ENCODE results near the gene BAX. TPM values are rescaled to one million over a fixed set of nuclear protein-coding genes. Genes with fewer than 3 reads are reported as not detected.
A peak's percentile ranks its signal among the peaks of the same experiment; 100 is the strongest.

The BAX gene
- total and polyA plus RNA-seq, 9 of the 15 experiments (the other 6 are each of a cell fraction or from before 2014, with no cell fraction given), result 3.2 to 95.4 (median 44.5) TPM

GRCh38 chr19:48993175-48994034 lies 38.7 kb downstream of the BAX start, which contains the start of the genes GYS1 and RUVBL2 (continued):
- TF ChIP-seq ZBTB34 (CRISPR knock-in tag; IDR thresholded peaks at IDR 0.05), result no peak
- peak; percentile 36 to 46 for TF ChIP-seq RAD21 (CRISPR knock-in tag; conservative IDR thresholded peaks at IDR 0.05 in 1 of 2, IDR thresholded peaks at IDR 0.05 in 1 of 2)
- TF ChIP-seq SRF (CRISPR knock-in tag; IDR thresholded peaks at IDR 0.05), result no peak
- no peak for TF ChIP-seq TFE3 (CRISPR knock-in tag; IDR thresholded peaks at IDR 0.05)
- no peak for TF ChIP-seq POU5F1 (IDR thresholded peaks at IDR 0.05; ENCODE audit: borderline replicate concordance, low read depth, low read length, partially characterized antibody)
- peak; percentile 89 for TF ChIP-seq FOS (IDR thresholded peaks at IDR 0.05; ENCODE audit: extremely low read depth, insufficient read length)
- no peak for TF ChIP-seq FOSL1 (tag; conservative IDR thresholded peaks at IDR 0.05)
- no peak for TF ChIP-seq MGA (IDR thresholded peaks at IDR 0.05)
- peak; percentile 92 for TF ChIP-seq NFYB (IDR thresholded peaks at IDR 0.05; ENCODE audit: extremely low read depth, insufficient read length)
